Stimulated activated CD8-positive, alpha-beta memory T cell treated with anti-CD3 and anti-CD28 coated beads, Interleukin-7, amount 100 ng/mL, for 1 hour (primary cell): ENCODE measurements around the gene COMT.
"Not testable (repeated sequence)": the region's sequence is repeated elsewhere in the genome, so short reads cannot be mapped to it uniquely, and the experiment has no call there.

Experiments used
- DNase-seq, 2 donors: peaks; one replicate each; pipeline ENCODE4 v3.0.0-alpha.2; 2020; ENCODE audit warnings: low read depth in 2 of 2

The COMT gene

GRCh38 chr22:19907902-19908301 is 33.7 kb upstream of the COMT start:
- DNase-seq, result not testable (repeated sequence)

- peak; percentile 59 to 77 for DNase-seq
Observed at GRCh38 chr22:19909350-19910179, 32.0 kb upstream of the COMT start.

GRCh38 chr22:19910180-19910744 is 31.3 kb upstream of the COMT start:
- no peak for DNase-seq

GRCh38 chr22:19911540-19912270 is 29.9 kb upstream of the COMT start:
- no peak for DNase-seq

- DNase-seq, result no peak
Observed at GRCh38 chr22:19912271-19912999, 29.1 kb upstream of the COMT start.

GRCh38 chr22:19913337-19913936 is 28.1 kb upstream of the COMT start:
- no peak for DNase-seq

GRCh38 chr22:19914201-19914943 is 27.2 kb upstream of the COMT start:
- no peak for DNase-seq

GRCh38 chr22:19915287-19915954 is 26.2 kb upstream of the COMT start:
- DNase-seq, result no peak

GRCh38 chr22:19916006-19916405 is 25.6 kb upstream of the COMT start:
- no peak for DNase-seq

GRCh38 chr22:19916941-19917340 is 24.6 kb upstream of the COMT start:
- DNase-seq, result no peak

- DNase-seq, result no peak
Observed at GRCh38 chr22:19917389-19918138, 24.0 kb upstream of the COMT start.

- DNase-seq, result no peak
Observed at GRCh38 chr22:19918332-19919106, 23.1 kb upstream of the COMT start.

- no peak for DNase-seq
Observed at GRCh38 chr22:19919701-19920363, 21.7 kb upstream of the COMT start.

GRCh38 chr22:19921544-19922081 is 20.0 kb upstream of the COMT start:
- DNase-seq, result no peak

GRCh38 chr22:19923914-19924513 is 17.6 kb upstream of the COMT start:
- DNase-seq, result no peak

GRCh38 chr22:19926028-19926427 is 15.5 kb upstream of the COMT start:
- DNase-seq, result not testable (repeated sequence)

GRCh38 chr22:19927696-19928095 is 13.9 kb upstream of the COMT start:
- no peak for DNase-seq

GRCh38 chr22:19928207-19928606 is 13.4 kb upstream of the COMT start:
- DNase-seq, result no peak
